Spleen (tissue), 11 donors: Measurements from ENCODE around the gene C5. TPM values are rescaled to one million over a fixed set of nuclear protein-coding genes. Genes with fewer than 3 reads are reported as not detected.

Experiments used
- DNase-seq: peaks from one replicate; pipeline ENCODE4 v3.0.0-alpha.2; 2020
- H3K27ac ChIP-seq, 8 donors: fragments of 200-600 bp; sonication (generic) in 7 of 8; 1 replicate in 4 of 8; 2 replicates in 4 of 8; pipeline versions ENCODE4 v1.5.0 to v1.8.0; 2016 to 2021; ENCODE audit warnings: inconsistent platforms in 4 of 8, mild to moderate bottlenecking in 4 of 8, moderate library complexity in 1 of 8
- H3K27me3 ChIP-seq, 7 donors: fragments of 200-600 bp; sonication (generic) in 6 of 7; replicated peaks in 1 of 7; 1 replicate in 4 of 7; 2 replicates in 3 of 7; pipeline versions ENCODE4 v1.5.0 to v1.8.0; 2016 to 2021; ENCODE audit warnings: inconsistent platforms in 3 of 7, mild to moderate bottlenecking in 1 of 7
- H3K36me3 ChIP-seq, 6 donors: fragments of 200-600 bp; sonication (generic) in 5 of 6; 1 replicate in 4 of 6; 2 replicates in 2 of 6; pipeline versions ENCODE4 v1.5.0 to v1.8.0; 2016 to 2021; ENCODE audit warnings: inconsistent platforms in 2 of 6
- H3K4me1 ChIP-seq, 6 donors: fragments of 200-600 bp; sonication (generic) in 5 of 6; 1 replicate in 3 of 6; 2 replicates in 3 of 6; pipeline versions ENCODE4 v1.5.0 to v1.8.0; 2016 to 2021; ENCODE audit warnings: inconsistent platforms in 3 of 6
- H3K4me3 ChIP-seq, 8 donors: fragments of 200-600 bp; sonication (generic) in 7 of 8; 1 replicate in 4 of 8; 2 replicates in 4 of 8; pipeline versions ENCODE4 v1.5.0 to v1.8.0; 2016 to 2021; ENCODE audit warnings: inconsistent platforms in 4 of 8, mild to moderate bottlenecking in 4 of 8, moderate library complexity in 2 of 8
- H3K9me3 ChIP-seq, 8 donors: fragments of 200-600 bp; sonication (generic) in 7 of 8; 1 replicate in 4 of 8; 2 replicates in 4 of 8; pipeline versions ENCODE4 v1.5.0 to v1.8.0; 2016 to 2021; ENCODE audit warnings: inconsistent platforms in 4 of 8
- CTCF ChIP-seq, 11 experiments: fragments of 200-600 bp in 7 of 11; fragments of 450-650 bp in 4 of 11; sonication (generic) in 4 of 11; IDR thresholded peaks in 8 of 11; conservative IDR thresholded peaks in 3 of 11; 1 replicate in 7 of 11; 2 replicates in 4 of 11; pipeline versions ENCODE4 v1.4.0 to v1.8.0; 2016 to 2021; ENCODE audit warnings: antibody characterized with exemption in 11 of 11, inconsistent platforms in 4 of 11, mild to moderate bottlenecking in 1 of 11
- POLR2A ChIP-seq, 3 donors: fragments of 450-650 bp; IDR thresholded peaks; one replicate each; pipeline ENCODE4 v1.5.1; 2017; ENCODE audit warnings: antibody characterized with exemption in 3 of 3, mild to moderate bottlenecking in 1 of 3
- POLR2AphosphoS5 ChIP-seq, 3 donors: sonication (generic); formaldehyde crosslinking; IDR thresholded peaks; one replicate each; pipeline ENCODE4 v1.5.1; 2017; ENCODE audit warnings: antibody characterized with exemption in 3 of 3
- WGBS, 5 donors: extraction: QIAGEN DNeasy Blood & Tissue Kit in 3 of 5; methylation state at CpG; one replicate each; pipeline versions ENCODE4 v1.1.5 to v1.1.7; 2013 to 2018; 5-methylcytosine and 5-hydroxymethylcytosine counted together
- intact Hi-C: fragments of 100-400 bp; cut with DNase I; formaldehyde crosslinking; loops from one replicate; pipeline ENCODE4 v1.15.0; 2023; ENCODE audit warnings: low total_unique reads
- polyA plus RNA-seq, 3 donors: library from polyadenylated mRNA; stranded (reverse); fragments of 200-250 nt; gene quantifications; one replicate each; pipeline ENCODE4 v1.2.1, GENCODE V29; 2013
- total RNA-seq, 7 donors: library from RNA; depleted of rRNA in 3 of 7; stranded (reverse); fragments of >200 nt in 3 of 7; fragmentation: NEBNext Ultra II Directional in 4 of 7; extraction: Animal tissue kit (Norgen Biotek cat#: 25700) in 4 of 7; gene quantifications; one replicate each; pipeline versions ENCODE4 v1.1.0 to v1.2.1, GENCODE V29; 2016 to 2021
- donor health status: healthy with polysubstance abuse.
- donor health status: DM: no; HTN: no; CAD: no; lungs with moderate emphysema.
- donor health status: DM: no; HTN: no; CAD: no.
- donor health status: Bipolar disorder and iron deficiency.
- donor health status: healthy.
- donor health status: DM: no; HTN: no; CAD: no.
- donor health status: DM: yes; HTN: yes; CAD: no.

C5 gene
- total and polyA plus RNA-seq, 10 donors: 1.2 to 10.4 (median 2.9) TPM

- WGBS, 5 donors: 40 to 69% (median 52%) methylated on average over 3 of the region's 3 CpGs
Observed at GRCh38 chr9:121088576-121088975, 38.5 kb upstream of the C5 start.

GRCh38 chr9:121085661-121086060, 35.6 kb upstream of the C5 start:
- H3K4me1 ChIP-seq: peaks cover 0 to 30% (median 0%) of the 10 kb centered on the region in 6 donors
- H3K27me3 ChIP-seq: no peaks in the 10 kb centered on the region
- intact Hi-C loops: no loop called here
- H3K27ac ChIP-seq: no peak overlapping the region
- no peak overlapping the region for H3K4me3 ChIP-seq
- peaks cover 6 to 95% (median 24%) of the 10 kb centered on the region in 6 donors for H3K36me3 ChIP-seq
- DNase-seq: no peak
- no peaks in the 10 kb centered on the region for H3K9me3 ChIP-seq
- no peak for TF ChIP-seq POLR2A (IDR thresholded peaks at IDR 0.05)
- no peak for TF ChIP-seq CTCF (IDR thresholded peaks at IDR 0.05 in 8 of 11, conservative IDR thresholded peaks at IDR 0.05 in 3 of 11)
- no peak for TF ChIP-seq POLR2AphosphoS5 (IDR thresholded peaks at IDR 0.05)
- WGBS, 5 donors: 83 to 92% (median 90%) methylated on average over 1 of the region's 1 CpG

More at GRCh38 chr9:121088576-121088975, 38.5 kb upstream of the C5 start:
- no peak for TF ChIP-seq POLR2A (IDR thresholded peaks at IDR 0.05)
- no peak for TF ChIP-seq POLR2AphosphoS5 (IDR thresholded peaks at IDR 0.05)
- no peak for TF ChIP-seq CTCF (IDR thresholded peaks at IDR 0.05 in 8 of 11, conservative IDR thresholded peaks at IDR 0.05 in 3 of 11)
- DNase-seq: no peak
- Histone ChIP-seq H3K4me1 (peaks cover 0 to 15% (median 0%) of the 10 kb centered on the region in 6 donors), H3K27ac (no peak overlapping the region), H3K9me3 (no peaks in the 10 kb centered on the region), H3K27me3 (no peaks in the 10 kb centered on the region), H3K4me3 (no peak overlapping the region), H3K36me3 (peaks cover 6 to 89% (median 17%) of the 10 kb centered on the region in 6 donors)
- intact Hi-C loops: no loop called here

- TF ChIP-seq POLR2AphosphoS5 (IDR thresholded peaks at IDR 0.05): no peak
- TF ChIP-seq CTCF (IDR thresholded peaks at IDR 0.05 in 8 of 11, conservative IDR thresholded peaks at IDR 0.05 in 3 of 11): no peak
- TF ChIP-seq POLR2A (IDR thresholded peaks at IDR 0.05): no peak
- Histone ChIP-seq H3K9me3 (no peaks in the 10 kb centered on the region), H3K4me3 (no peak overlapping the region), H3K27me3 (no peaks in the 10 kb centered on the region), H3K27ac (no peak overlapping the region), H3K4me1 (peaks cover 0 to 41% (median under 1%) of the 10 kb centered on the region in 6 donors), H3K36me3 (peaks cover 0 to 73% (median 20%) of the 10 kb centered on the region in 6 donors)
- WGBS, 5 donors: 34 to 77% (median 67%) methylated on average over 1 of the region's 1 CpG
- DNase-seq: no peak
- intact Hi-C loops: no loop called here
Observed at GRCh38 chr9:121082075-121082474, 32.0 kb upstream of the C5 start.

- intact Hi-C loops: no loop called here
- WGBS, 5 donors: 5% methylated on average over 19 of the region's 19 CpGs
Observed at GRCh38 chr9:121075251-121076036, 25.4 kb upstream of the C5 start.

More at GRCh38 chr9:121075251-121076036, 25.4 kb upstream of the C5 start:
- TF ChIP-seq CTCF (IDR thresholded peaks at IDR 0.05 in 8 of 11, conservative IDR thresholded peaks at IDR 0.05 in 3 of 11) (peak in 2 of 11 experiments; percentile 20 to 25), POLR2AphosphoS5 (IDR thresholded peaks at IDR 0.05) (no peak)
- Histone ChIP-seq H3K9me3 (no peaks in the 10 kb centered on the region), H3K4me3 (peak overlapping the region; percentile 75 to 100 (median 97)), H3K36me3 (peaks cover 0 to 8% (median 1%) of the 10 kb centered on the region in 6 donors), H3K27me3 (no peaks in the 10 kb centered on the region), H3K27ac (peak overlapping the region; percentile 85 to 94 (median 89)), H3K4me1 (peaks cover 21 to 86% (median 44%) of the 10 kb centered on the region in 6 donors)
- DNase-seq: no peak
